ENCODE data around the gene MAP2K7. TPM values are rescaled to one million over a fixed set of nuclear protein-coding genes. Genes with fewer than 3 reads are reported as not detected.

Gene MAP2K7
- total and polyA plus RNA-seq, 2 of the 4 experiments (the other 2 are of a cell fraction) = 4.1 to 15.6 TPM

GRCh38 chr19:7955696-7956095 is 52.0 kb downstream of the MAP2K7 start:
- dilution Hi-C loops (cut with HindIII; ENCODE audit: low sequenced_read_pairs, unreplicated experiment) (no loop called here), intact Hi-C loops (cut with micrococcal nuclease) (no loop called here), in situ Hi-C loops (cut with MboI; ENCODE audit: low sequenced_read_pairs) (no loop called here)
- 0 out of 4 replicates have a peak, but pooled peaks cover 0 to 3% of the 10 kb centered on the region in 2 experiments for H3K79me1 ChIP-seq (ENCODE audit: low read depth in 1 of 2, low read length in 2 of 2)
- no peak overlapping the region for H4K8ac ChIP-seq (ENCODE audit: low read depth in 2 of 2, low read length in 2 of 2)
- DNase-seq = no peak
- no peak overlapping the region for H3K4ac ChIP-seq (ENCODE audit: low read depth, low read length)
- TF ChIP-seq CEBPB (IDR thresholded peaks at IDR 0.05; ENCODE audit: low read depth, low read length) (no peak), RFX5 (IDR thresholded peaks at IDR 0.05; ENCODE audit: low read depth, low read length) (no peak), MXI1 (IDR thresholded peaks at IDR 0.05; ENCODE audit: borderline replicate concordance, low read depth, low read length) (no peak), NFE2L2 (IDR thresholded peaks at IDR 0.05; ENCODE audit: low read depth, low read length) (no peak), BHLHE40 (IDR thresholded peaks at IDR 0.05; ENCODE audit: low read depth, low read length) (no peak), SMC3 (IDR thresholded peaks at IDR 0.05; ENCODE audit: low read depth, low read length) (no peak), RAD21 (IDR thresholded peaks at IDR 0.05; ENCODE audit: low read length) (no peak), CHD1 (IDR thresholded peaks at IDR 0.05; ENCODE audit: low read depth, low read length) (no peak), POLR2A (IDR thresholded peaks at IDR 0.05; ENCODE audit: low read depth, low read length) (no peak), MAFK (IDR thresholded peaks at IDR 0.05; ENCODE audit: low read depth, low read length) (no peak), RCOR1 (IDR thresholded peaks at IDR 0.05; ENCODE audit: insufficient replicate concordance, low read length) (no peak)
- CTCF ChIA-PET = interaction anchor here (0.7 kb wide), 1 partner anchor 11 kb away, joined by 3 read pairs; no protein-coding TSS in a partner anchor
- no peak overlapping the region for H2AFZ ChIP-seq (replicated peaks; ENCODE audit: low read length, poor library complexity)
- H2BK15ac ChIP-seq (ENCODE audit: low read depth, low read length) = no peak overlapping the region
- no peak for ATAC-seq (ENCODE audit: low read depth)
- no peak overlapping the region for H3K56ac ChIP-seq (ENCODE audit: extremely low read depth, insufficient read depth, low read length)
- no peaks in the 10 kb centered on the region for H3K9me3 ChIP-seq (ENCODE audit: control insufficient read depth, insufficient read depth, low read length)
- no peaks in the 10 kb centered on the region; the same call in 1 of the 2 replicates for H3K4me1 ChIP-seq (ENCODE audit: control insufficient read depth, insufficient read depth, low read length)
- BruUV-seq (replicated peaks) = no TSS peak
- no peak overlapping the region for H2BK120ac ChIP-seq (ENCODE audit: low read depth, low read length)
- H3K18ac ChIP-seq (ENCODE audit: low read depth, low read length) = no peak overlapping the region
- H4K91ac ChIP-seq (ENCODE audit: insufficient read depth, low read depth, low read length) = no peak overlapping the region
- H3K23ac ChIP-seq (ENCODE audit: low read depth, low read length) = no peak overlapping the region
- no peak overlapping the region for H2AK5ac ChIP-seq (ENCODE audit: low read depth, low read length)
- peaks cover 3% of the 10 kb centered on the region for H4K20me1 ChIP-seq (ENCODE audit: insufficient read depth, low read length)
- H4K5ac ChIP-seq (ENCODE audit: low read depth, low read length) = no peak overlapping the region
- no peak overlapping the region for H2BK20ac ChIP-seq (ENCODE audit: low read depth, low read length)
- POLR2A ChIA-PET (ENCODE audit: unreplicated experiment) = interaction anchor here (0.7 kb wide), 1 partner anchor 278 kb away, joined by 10 read pairs; no protein-coding TSS in a partner anchor
- no peaks in the 10 kb centered on the region for H3K9me1 ChIP-seq (ENCODE audit: insufficient read depth, low read length)
- 70% methylated on average over 2 of the region's 11 CpGs; no CpG with 5 or more reads in 1 of the 2 experiments for WGBS, 2 experiments (ENCODE audit: extremely low coverage in 2 of 2, insufficient read length in 1 of 2)
- H3K4me2 ChIP-seq (ENCODE audit: low read depth, low read length) = no peak overlapping the region
- H2BK5ac ChIP-seq (ENCODE audit: low read depth, low read length, poor library complexity, severe bottlenecking) = no peak overlapping the region
- H3K9ac ChIP-seq (ENCODE audit: low read depth, low read length) = no peak overlapping the region
- no peak overlapping the region for H3K4me3 ChIP-seq (ENCODE audit: insufficient read depth, low read depth, low read length)
- no peaks in the 10 kb centered on the region for H3K27me3 ChIP-seq (ENCODE audit: control insufficient read depth, insufficient read depth, low read length)
- peak overlapping the region; percentile 28 for H2AK9ac ChIP-seq (replicated peaks; ENCODE audit: low read depth, low read length, poor library complexity)
- no peak overlapping the region for H3K14ac ChIP-seq (replicated peaks; ENCODE audit: low read depth, low read length)
- H3K27ac ChIP-seq (ENCODE audit: insufficient read depth, low read length) = no peak overlapping the region
- peaks cover 14% of the 10 kb centered on the region for H3K36me3 ChIP-seq (ENCODE audit: control insufficient read depth, insufficient read depth, low read length)
